Measurements from ENCODE around the gene FCHSD2. TPM values are rescaled to one million over a fixed set of nuclear protein-coding genes. Genes with fewer than 3 reads are reported as not detected.

FCHSD2 gene
- total and polyA plus RNA-seq, 2 of the 8 experiments (the other 6 are each of a cell fraction or from before 2014, with no cell fraction given): 4.1 to 7.8 TPM

DNA sequence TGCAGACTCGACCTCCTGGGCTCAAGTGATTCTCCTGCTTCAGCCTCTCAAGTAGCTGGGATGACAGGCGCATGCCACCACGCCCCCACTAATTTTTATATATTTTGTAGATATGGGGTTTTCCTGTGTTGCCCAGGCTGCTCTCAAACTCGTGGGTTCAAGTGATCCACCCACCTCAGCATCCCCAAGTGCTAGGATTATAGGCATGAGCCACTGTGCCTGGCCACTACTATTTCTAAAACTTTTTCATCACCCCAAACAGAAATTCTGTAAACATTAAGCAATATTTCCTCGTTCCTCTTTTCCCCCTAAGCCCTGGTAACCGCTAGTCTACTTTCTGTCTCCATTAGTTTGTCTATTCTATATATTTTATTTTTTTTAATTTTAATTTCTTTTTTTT lies 336.9 kb downstream of the FCHSD2 start:
- Histone ChIP-seq H3K23ac (ENCODE audit: insufficient read length) (no peak overlapping the region), H2BK12ac (ENCODE audit: low read depth, low read length) (no peak overlapping the region), H3K79me2 (ENCODE audit: control insufficient read depth in 1 of 2, insufficient read depth in 2 of 2, low read length in 2 of 2) (no peaks in the 10 kb centered on the region), H3K18ac (ENCODE audit: extremely low read depth, low read length) (no peak overlapping the region), H2BK5ac (ENCODE audit: low read depth, low read length) (no peak overlapping the region), H4K20me1 (replicated peaks in 1 of 2; ENCODE audit: control insufficient read depth in 1 of 2, insufficient read depth in 2 of 2, low read length in 2 of 2) (peaks cover 0 to 2% of the 10 kb centered on the region in 2 experiments), H2AFZ (ENCODE audit: low read length) (no peak overlapping the region), H3K4me3 (ENCODE audit: extremely low read depth in 1 of 4, insufficient read depth in 2 of 4, low read depth in 3 of 4, low read length in 4 of 4) (no peak overlapping the region), H3K9me3 (ENCODE audit: insufficient read depth in 2 of 2, low read depth in 1 of 2, low read length in 1 of 2) (no peaks in the 10 kb centered on the region), H3K36me3 (ENCODE audit: control insufficient read depth in 2 of 4, insufficient read depth in 4 of 4, low read length in 3 of 4) (peaks cover 0 to 3% (median 0%) of the 10 kb centered on the region in 4 experiments; a peak in 1 of 8 replicates), H3K27ac (ENCODE audit: low read depth, low read length) (no peak overlapping the region), H4K5ac (ENCODE audit: insufficient read length, low read depth, low read length) (no peak overlapping the region), H3K14ac (ENCODE audit: insufficient read length) (no peak overlapping the region), H4K8ac (ENCODE audit: extremely low read depth, insufficient read depth, low read length) (no peak overlapping the region), H4K91ac (replicated peaks; ENCODE audit: insufficient read length, low read length) (no peak overlapping the region), H3K23me2 (ENCODE audit: low read depth, low read length) (no peaks in the 10 kb centered on the region), H3K56ac (replicated peaks; ENCODE audit: insufficient read length, low read depth, low read length) (no peak overlapping the region), H2BK20ac (ENCODE audit: low read length) (no peak overlapping the region), H3K79me1 (ENCODE audit: low read depth, low read length) (no peaks in the 10 kb centered on the region), H3K4me1 (replicated peaks in 1 of 4; ENCODE audit: control insufficient read depth in 3 of 4, insufficient read depth in 4 of 4, low read length in 3 of 4) (no peaks in the 10 kb centered on the region), H2BK120ac (replicated peaks; ENCODE audit: low read depth, low read length) (no peak overlapping the region), H3K4me2 (ENCODE audit: insufficient read depth in 1 of 2, low read depth in 2 of 2, low read length in 2 of 2) (no peak overlapping the region), H3K27me3 (replicated peaks in 1 of 4; ENCODE audit: control insufficient read depth in 3 of 4, extremely low read depth in 1 of 4, insufficient read depth in 3 of 4, low read length in 3 of 4) (no peaks in the 10 kb centered on the region), H3K4ac (replicated peaks; ENCODE audit: insufficient read length, low read depth, low read length) (no peak overlapping the region), H2AK5ac (ENCODE audit: low read depth, low read length) (no peak overlapping the region), H3K9ac (replicated peaks in 1 of 4; ENCODE audit: extremely low read depth in 1 of 4, low read depth in 3 of 4, low read length in 3 of 4) (no peak overlapping the region), H2BK15ac (ENCODE audit: low read length) (no peak overlapping the region)
- 87% methylated on average over 5 of the region's 6 CpGs; no CpG with 5 or more reads in 1 of the 2 experiments for WGBS, 2 experiments (ENCODE audit: extremely low coverage in 1 of 2, insufficient coverage in 1 of 2, insufficient read length in 1 of 2, insufficient replicate concordance in 2 of 2, low coverage in 1 of 2, low lambda C conversion rate in 2 of 2, missing lambda C conversion rate in 1 of 2)
- no peak for FAIRE-seq
- ChIA-PET POLR2A (ENCODE audit: partially characterized antibody) (interaction anchor here (0.9 kb wide), 1 partner anchor 32 kb away, joined by 3 read pairs; no protein-coding TSS in a partner anchor), CTCF (ENCODE audit: partially characterized antibody) (no interaction called here)
- DNase-seq (ENCODE audit: low read depth in 1 of 2, low spot score in 2 of 2): no peak
- TF ChIP-seq POLR2A (IDR thresholded peaks at IDR 0.05; ENCODE audit: control extremely low read depth in 1 of 2, low read depth in 2 of 2, low read length in 2 of 2) (no peak), NANOG (IDR thresholded peaks at IDR 0.05; ENCODE audit: insufficient read depth, low read depth, low read length, poor library complexity, severe bottlenecking) (no peak), ASH2L (IDR thresholded peaks at IDR 0.05; ENCODE audit: low read length) (no peak), KDM4A (IDR thresholded peaks at IDR 0.05; ENCODE audit: low read depth, low read length, severe bottlenecking) (no peak), CTBP2 (IDR thresholded peaks at IDR 0.05; ENCODE audit: borderline replicate concordance, insufficient read depth, insufficient read length, low read length) (no peak), GABPA (IDR thresholded peaks at IDR 0.05; ENCODE audit: borderline replicate concordance, insufficient read depth, low read length) (no peak), HDAC2 (IDR thresholded peaks at IDR 0.05; ENCODE audit: borderline replicate concordance in 1 of 2, low read depth in 2 of 2, low read length in 2 of 2) (no peak), POU5F1 (IDR thresholded peaks at IDR 0.05; ENCODE audit: low read depth, low read length) (no peak), SP1 (IDR thresholded peaks at IDR 0.05; ENCODE audit: low read depth, low read length) (no peak), RAD21 (IDR thresholded peaks at IDR 0.05 in 1 of 2, conservative IDR thresholded peaks at IDR 0.05 in 1 of 2; ENCODE audit: low read depth in 2 of 2, low read length in 2 of 2) (no peak), SIX5 (IDR thresholded peaks at IDR 0.05; ENCODE audit: low read depth, low read length) (no peak), GTF2F1 (IDR thresholded peaks at IDR 0.05; ENCODE audit: borderline replicate concordance, low read depth, low read length) (no peak)
- TF ChIP-seq, protein P1, sequence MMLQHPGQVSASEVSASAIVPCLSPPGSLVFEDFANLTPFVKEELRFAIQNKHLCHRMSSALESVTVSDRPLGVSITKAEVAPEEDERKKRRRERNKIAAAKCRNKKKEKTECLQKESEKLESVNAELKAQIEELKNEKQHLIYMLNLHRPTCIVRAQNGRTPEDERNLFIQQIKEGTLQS (IDR thresholded peaks at IDR 0.05; ENCODE audit: insufficient read depth, low read depth, low read length): no peak
